ENCODE data around the gene CYSTM1. TPM values are rescaled to one million over a fixed set of nuclear protein-coding genes. Genes with fewer than 3 reads are reported as not detected.

The CYSTM1 gene
- total and polyA plus RNA-seq, 8 donors = 28.4 to 90.4 (median 35.1) TPM

DNA sequence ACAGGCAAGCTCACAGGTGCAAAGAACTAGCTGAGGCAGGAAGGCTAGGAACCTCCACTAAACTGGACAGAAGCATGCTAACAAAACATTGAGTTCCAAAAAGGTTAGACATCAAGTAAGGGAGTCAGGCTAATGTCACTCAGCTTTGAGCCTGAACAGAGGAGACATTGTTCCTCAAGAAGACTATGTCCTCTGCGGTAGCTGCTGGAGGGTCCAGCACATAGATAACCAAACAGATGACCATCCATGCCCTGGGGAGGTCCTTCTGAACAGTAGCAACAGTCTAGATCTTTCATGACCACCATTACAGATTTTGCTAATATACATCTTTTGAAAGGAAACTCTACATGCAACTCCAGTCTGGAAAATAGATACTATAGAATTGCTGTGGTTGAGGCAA lies 57.7 kb downstream of the CYSTM1 start:
- H3K4me3 ChIP-seq = no peak overlapping the region
- H3K27ac ChIP-seq = no peak overlapping the region
- ATAC-seq = no peak
- H3K9me3 ChIP-seq = no peaks in the 10 kb centered on the region
- H3K36me3 ChIP-seq = no peaks in the 10 kb centered on the region
- H3K4me1 ChIP-seq = peaks cover 0 to 34% of the 10 kb centered on the region in 2 donors
- intact Hi-C loops (cut with DNase I) = no loop called here
- H3K27me3 ChIP-seq = no peaks in the 10 kb centered on the region
- DNase-seq = no peak
- no peak for TF ChIP-seq CTCF (IDR thresholded peaks at IDR 0.05)

DNA sequence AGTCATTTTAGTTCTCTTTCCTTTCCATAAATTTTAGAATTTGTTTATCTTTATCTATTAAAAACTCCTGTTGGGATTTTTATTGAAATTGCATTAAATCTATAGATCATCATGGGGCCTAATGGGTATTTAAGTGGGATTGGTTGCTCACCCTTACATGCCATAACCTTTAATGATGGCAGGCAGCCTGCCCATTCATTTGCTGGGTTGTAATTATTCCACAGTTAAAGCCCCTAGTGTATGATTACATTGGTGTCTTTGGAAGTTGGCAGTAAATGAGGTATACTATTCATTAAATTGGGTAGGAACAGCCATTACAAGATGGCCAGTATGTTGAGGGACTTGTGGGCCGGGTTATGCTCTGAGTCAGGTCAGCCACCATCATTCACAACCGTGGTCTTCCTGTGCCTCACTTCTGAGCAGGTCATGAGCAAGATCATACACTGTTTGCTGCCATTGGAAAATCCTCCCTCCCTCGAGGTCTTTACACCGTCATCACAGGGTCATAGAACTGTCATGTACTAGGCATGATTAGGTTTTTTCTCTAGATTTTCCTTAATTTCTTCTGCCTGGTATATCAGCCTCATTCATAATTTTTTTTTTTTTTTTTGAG lies 59.5 kb downstream of the CYSTM1 start:
- Histone ChIP-seq H3K9me3 (no peaks in the 10 kb centered on the region), H3K4me1 (peaks cover 0 to 28% of the 10 kb centered on the region in 2 donors), H3K27me3 (no peaks in the 10 kb centered on the region), H3K27ac (no peak overlapping the region), H3K36me3 (no peaks in the 10 kb centered on the region), H3K4me3 (no peak overlapping the region)
- ATAC-seq (no peak), DNase-seq (no peak)
- TF ChIP-seq CTCF (IDR thresholded peaks at IDR 0.05) = no peak
- intact Hi-C loops (cut with DNase I) = no loop called here

GRCh38 chr5:140235791-140236551 lies 61.0 kb downstream of the CYSTM1 start:
- intact Hi-C loops (cut with DNase I) = no loop called here
- no peak overlapping the region for H3K4me3 ChIP-seq
- H3K9me3 ChIP-seq = no peaks in the 10 kb centered on the region
- no peak for DNase-seq
- no peak for TF ChIP-seq CTCF (IDR thresholded peaks at IDR 0.05)
- no peaks in the 10 kb centered on the region for H3K36me3 ChIP-seq
- H3K27me3 ChIP-seq = no peaks in the 10 kb centered on the region
- peak overlapping the region in 1 of 2 donors; percentile 80 for H3K27ac ChIP-seq
- H3K4me1 ChIP-seq = peaks cover 1 to 41% of the 10 kb centered on the region in 2 donors
- no peak for ATAC-seq

DNA sequence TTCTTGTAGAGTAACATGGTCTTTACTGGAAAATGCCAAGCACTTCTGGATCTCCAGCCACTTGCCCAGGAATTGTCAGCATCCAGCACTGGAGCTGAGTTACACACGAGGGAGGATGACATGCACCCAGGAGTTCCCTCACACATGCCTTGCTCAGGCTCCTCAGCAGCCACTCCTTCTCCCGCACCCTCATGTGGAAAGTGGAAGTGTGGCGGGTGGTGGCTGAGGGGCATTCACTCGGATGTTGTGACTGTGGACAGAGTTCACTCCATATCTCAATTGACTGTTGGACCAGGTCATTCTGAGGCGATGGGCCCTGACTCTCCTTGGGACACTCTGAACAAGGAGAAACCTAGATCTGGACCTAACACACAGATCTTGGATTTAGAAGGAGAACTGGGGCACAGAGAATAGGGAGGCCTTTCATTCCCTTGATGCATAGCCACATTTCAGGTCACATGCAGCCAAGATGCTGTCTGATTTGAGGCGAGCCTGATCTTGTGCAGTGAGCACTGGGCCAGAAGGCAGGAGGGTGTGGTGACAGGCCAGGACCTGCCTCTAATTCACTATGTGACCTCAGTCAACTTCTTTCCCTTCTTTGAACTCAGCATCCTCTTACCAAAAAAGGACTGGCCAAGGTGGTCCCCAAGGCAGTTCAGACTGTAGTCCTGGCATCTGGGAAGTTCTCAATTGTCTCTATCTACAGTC lies 62.1 kb downstream of the CYSTM1 start:
- peak overlapping the region in 1 of 2 donors; percentile 80 for H3K27ac ChIP-seq
- intact Hi-C loops (cut with DNase I) = no loop called here
- TF ChIP-seq CTCF (IDR thresholded peaks at IDR 0.05) = no peak

GRCh38 chr5:140238756-140239155 lies 63.8 kb downstream of the CYSTM1 start:
- DNase-seq (no peak), ATAC-seq (no peak)
- Histone ChIP-seq H3K36me3 (peaks cover 0 to 6% of the 10 kb centered on the region in 2 donors), H3K4me3 (no peak overlapping the region), H3K27ac (no peak overlapping the region), H3K4me1 (peaks cover 10 to 60% of the 10 kb centered on the region in 2 donors), H3K9me3 (no peaks in the 10 kb centered on the region), H3K27me3 (no peaks in the 10 kb centered on the region)
- no peak for TF ChIP-seq CTCF (IDR thresholded peaks at IDR 0.05)
- intact Hi-C loops (cut with DNase I) = no loop called here

More for the DNA sequence above, 62.1 kb downstream of the CYSTM1 start:
- DNase-seq = no peak
- no peak for ATAC-seq
- peaks cover 10 to 52% of the 10 kb centered on the region in 2 donors for H3K4me1 ChIP-seq
- H3K27me3 ChIP-seq = no peaks in the 10 kb centered on the region
- no peak overlapping the region for H3K4me3 ChIP-seq
- no peaks in the 10 kb centered on the region for H3K36me3 ChIP-seq
- H3K9me3 ChIP-seq = no peaks in the 10 kb centered on the region

Data from left lung (tissue), 10 donors.